Caco-2 (cell line): Measurements from ENCODE around the gene STK16. TPM values are rescaled to one million over a fixed set of nuclear protein-coding genes. Genes with fewer than 3 reads are reported as not detected.

ENCODE experiments used
- BruUV-seq: library from RNA; stranded (reverse); fragments of 400-500 nt; replicated peaks from 2 replicates; lab custom pipeline; 2021; lab: Mats Ljungman, UMichigan
- CTCF ChIA-PET: fragments of 300-600 bp; sonication (Branson Sonifier 250); formaldehyde crosslinking; loops from one replicate; lab custom pipeline; 2022; ENCODE audit warnings: antibody characterized with exemption; lab: Charles Lee
- POLR2A ChIA-PET: fragments of 300-600 bp; sonication (Branson Sonifier 250); formaldehyde crosslinking; loops from one replicate; lab custom pipeline; 2022; ENCODE audit warnings: antibody characterized with exemption; lab: Charles Lee
- DNase-seq, 2 experiments: peaks; one replicate each; pipeline versions ENCODE4 v3.0.0 to v3.0.0-alpha.2; 2020 to 2022
- H3K27me3 ChIP-seq: replicated peaks from 2 replicates; pipeline ENCODE4 v1.6.0; 2011; ENCODE audit warnings: low read length; ENCODE audit not compliant: control insufficient read depth, insufficient read depth
- H3K36me3 ChIP-seq: 2 replicates; pipeline ENCODE4 v1.5.1; 2011; ENCODE audit warnings: low read length; ENCODE audit not compliant: control insufficient read depth, insufficient read depth
- H3K4me1 ChIP-seq: fragments of 250-450 bp; sonication (Bioruptor Pico); 2 replicates; pipeline ENCODE4 v1.5.1; 2020; ENCODE audit warnings: mild to moderate bottlenecking
- H3K4me3 ChIP-seq: 2 replicates; pipeline ENCODE4 v1.5.1; 2011; ENCODE audit warnings: low read depth, mild to moderate bottlenecking, control low read depth, low read length
- H3K9me3 ChIP-seq: fragments of 250-450 bp; sonication (Bioruptor Pico); 2 replicates; pipeline ENCODE4 v1.5.1; 2020; ENCODE audit warnings: mild to moderate bottlenecking, moderate library complexity
- H3K27ac Mint-ChIP-seq: one replicate; pipeline ENCODE4 v1.8.0; 2022; ENCODE audit warnings: mixed read lengths; ENCODE audit not compliant: unreplicated experiment
- H3K27me3 Mint-ChIP-seq: one replicate; pipeline ENCODE4 v1.8.0; 2022; ENCODE audit warnings: mixed read lengths; ENCODE audit not compliant: insufficient read depth, unreplicated experiment
- H3K36me3 Mint-ChIP-seq: one replicate; pipeline ENCODE4 v1.8.0; 2022; ENCODE audit warnings: mild to moderate bottlenecking, mixed read lengths; ENCODE audit not compliant: insufficient read depth, unreplicated experiment
- H3K4me1 Mint-ChIP-seq: one replicate; pipeline ENCODE4 v1.8.0; 2022; ENCODE audit warnings: low read depth, mixed read lengths; ENCODE audit not compliant: unreplicated experiment
- H3K4me3 Mint-ChIP-seq: one replicate; pipeline ENCODE4 v1.8.0; 2022; ENCODE audit warnings: mild to moderate bottlenecking, moderate library complexity, mixed read lengths; ENCODE audit not compliant: unreplicated experiment
- H3K9me3 Mint-ChIP-seq: one replicate; pipeline ENCODE4 v1.8.0; 2022; ENCODE audit warnings: mixed read lengths; ENCODE audit not compliant: unreplicated experiment
- CTCF ChIP-seq, 2 experiments: fragments of 200-600 bp in 1 of 2; IDR thresholded peaks; 1 replicate in 1 of 2; 2 replicates in 1 of 2; pipeline versions ENCODE4 v1.5.1 to v1.8.0; 2011 to 2022; ENCODE audit warnings: antibody characterized with exemption in 1 of 2, control low read depth in 1 of 2, inconsistent platforms in 1 of 2, low read depth in 1 of 2, low read length in 1 of 2, mild to moderate bottlenecking in 1 of 2, moderate library complexity in 1 of 2; ENCODE audit not compliant: insufficient read depth in 1 of 2, severe bottlenecking in 1 of 2, unreplicated experiment in 1 of 2
- intact Hi-C: fragments of 100-400 bp; cut with micrococcal nuclease; formaldehyde crosslinking; loops from one replicate; pipeline ENCODE4 v1.10.0; 2022; ENCODE audit not compliant: unreplicated experiment
- total RNA-seq: library from RNA; stranded (reverse); gene quantifications from 2 replicates; pipeline ENCODE4 v1.2.3, GENCODE V29; 2022

Gene STK16
- total RNA-seq, 1 experiment from 2014 or later = 26.6 TPM

- Mint-ChIP-seq H3K27ac (no peak overlapping the region), H3K27me3 (no peaks in the 10 kb centered on the region), H3K4me3 (no peak overlapping the region), H3K4me1 (no peaks in the 10 kb centered on the region), H3K36me3 (peaks cover 46% of the 10 kb centered on the region), H3K9me3 (no peaks in the 10 kb centered on the region)
- Histone ChIP-seq H3K4me1 (no peaks in the 10 kb centered on the region), H3K27me3 (no peaks in the 10 kb centered on the region), H3K4me3 (no peak overlapping the region), H3K9me3 (no peaks in the 10 kb centered on the region), H3K36me3 (peaks cover 3% of the 10 kb centered on the region; the same call in 1 of the 2 replicates)
- intact Hi-C loops = no loop called here
- ChIA-PET POLR2A (no interaction called here), CTCF (no interaction called here)
- TF ChIP-seq CTCF (IDR thresholded peaks at IDR 0.05; ENCODE audit: insufficient read depth in 1 of 2, low read depth in 1 of 2, low read length in 1 of 2, severe bottlenecking in 1 of 2, unreplicated experiment in 1 of 2) = no peak
- no TSS peak for BruUV-seq
- DNase-seq = no peak
These were observed 19.9 kb upstream of the STK16 start for GRCh38 chr2:219225350-219225749.

- TF ChIP-seq CTCF (IDR thresholded peaks at IDR 0.05; ENCODE audit: insufficient read depth in 1 of 2, low read depth in 1 of 2, low read length in 1 of 2, severe bottlenecking in 1 of 2, unreplicated experiment in 1 of 2) = no peak
- intact Hi-C loops = no loop called here
- Mint-ChIP-seq H3K4me1 (no peaks in the 10 kb centered on the region), H3K9me3 (no peaks in the 10 kb centered on the region), H3K4me3 (peak overlapping the region; percentile 100), H3K27me3 (no peaks in the 10 kb centered on the region), H3K27ac (peak overlapping the region; percentile 100), H3K36me3 (peaks cover 43% of the 10 kb centered on the region)
- DNase-seq = no peak
- H3K9me3 ChIP-seq = no peaks in the 10 kb centered on the region
- ChIA-PET CTCF (no interaction called here), POLR2A (interaction anchor here (1.6 to 1.7 kb wide), 3 partner anchors 10 to 51 kb away, joined by 6 to 27 read pairs (median 11); partner anchors contain the start of genes ABCB6, DNAJB2, GLB1L and STK16)
- peak overlapping the region; percentile 69 for H3K4me3 ChIP-seq
- no TSS peak for BruUV-seq
- H3K4me1 ChIP-seq = 0 out of 2 replicates have a peak, but pooled peaks cover 4% of the 10 kb centered on the region
- H3K36me3 ChIP-seq = peaks cover 8% of the 10 kb centered on the region
- no peaks in the 10 kb centered on the region for H3K27me3 ChIP-seq
These were observed 17.0 kb upstream of the STK16 start for GRCh38 chr2:219228041-219228910.

- BruUV-seq = no TSS peak
- H3K36me3 Mint-ChIP-seq = peaks cover 37% of the 10 kb centered on the region
- 0 out of 2 replicates have a peak, but pooled peaks cover 4% of the 10 kb centered on the region for H3K4me1 ChIP-seq
- no peaks in the 10 kb centered on the region for H3K4me1 Mint-ChIP-seq
- CTCF ChIA-PET = interaction anchor here (0.6 to 1.0 kb wide), 2 partner anchors 22 to 52 kb away, joined by 4 read pairs; partner anchors contain the start of genes CNPPD1 and ZFAND2B
- no peak for TF ChIP-seq CTCF (IDR thresholded peaks at IDR 0.05; ENCODE audit: insufficient read depth in 1 of 2, low read depth in 1 of 2, low read length in 1 of 2, severe bottlenecking in 1 of 2, unreplicated experiment in 1 of 2)
- peaks cover 11% of the 10 kb centered on the region for H3K36me3 ChIP-seq
- peak overlapping the region; percentile 100 for H3K27ac Mint-ChIP-seq
- DNase-seq = no peak
- POLR2A ChIA-PET = interaction anchor here (0.7 to 1.7 kb wide), 4 partner anchors 11 to 51 kb away, joined by 3 to 27 read pairs (median 8); partner anchors contain the start of genes ABCB6, DNAJB2, GLB1L and STK16
- no peaks in the 10 kb centered on the region for H3K27me3 Mint-ChIP-seq
- H3K4me3 ChIP-seq = peak overlapping the region; percentile 69
- no peaks in the 10 kb centered on the region for H3K9me3 Mint-ChIP-seq
- H3K4me3 Mint-ChIP-seq = peak overlapping the region; percentile 100
- no peaks in the 10 kb centered on the region for H3K27me3 ChIP-seq
- intact Hi-C loops = loop anchor here (1.0 kb wide), 5 partner anchors 10 to 69 kb away; partner anchors contain the start of genes DNAJB2, NHEJ1 and ZFAND2B
- no peaks in the 10 kb centered on the region for H3K9me3 ChIP-seq
These were observed 16.4 kb upstream of the STK16 start for GRCh38 chr2:219228911-219229304.
